Gastroesophageal sphincter (tissue), 3 donors: ENCODE results near the gene RHOG.

Source experiments
- POLR2A ChIP-seq, 2 donors: fragments of 450-650 bp; IDR thresholded peaks; one replicate each; pipeline ENCODE4 v1.6.1; 2017; ENCODE audit warnings: antibody characterized with exemption in 2 of 2, mild to moderate bottlenecking in 2 of 2, moderate library complexity in 1 of 2
- TF ChIP-seq, protein P1 (sequence below), 4 experiments: fragments of 200-600 bp in 2 of 4; fragments of 450-650 bp in 2 of 4; sonication (generic) in 1 of 4; IDR thresholded peaks; one replicate each; pipeline ENCODE4 v1.5.1; 2017 to 2019; ENCODE audit warnings: antibody characterized with exemption in 4 of 4, mild to moderate bottlenecking in 2 of 4, moderate library complexity in 2 of 4

DNA sequence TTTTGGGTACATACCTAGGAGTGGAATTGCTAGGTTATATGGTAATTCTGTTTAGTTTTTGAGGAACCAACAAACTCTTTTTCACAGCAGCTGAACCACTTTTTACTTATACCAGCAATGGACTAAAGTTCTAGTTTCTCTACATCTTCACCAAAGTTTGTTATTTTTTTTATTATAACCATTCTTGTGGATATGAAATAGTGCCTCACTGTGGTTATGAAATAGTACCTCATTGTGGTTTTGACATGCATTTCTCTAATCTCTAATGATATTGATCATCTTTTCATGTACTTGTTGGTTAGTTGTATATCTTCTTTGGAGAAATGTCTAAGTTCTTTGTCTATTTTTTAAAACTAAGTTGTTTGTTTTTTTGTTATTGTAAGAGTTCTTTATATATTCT lies 41.9 kb upstream of the RHOG start:
- TF ChIP-seq POLR2A (IDR thresholded peaks at IDR 0.05), result no peak
- TF ChIP-seq, protein P1, sequence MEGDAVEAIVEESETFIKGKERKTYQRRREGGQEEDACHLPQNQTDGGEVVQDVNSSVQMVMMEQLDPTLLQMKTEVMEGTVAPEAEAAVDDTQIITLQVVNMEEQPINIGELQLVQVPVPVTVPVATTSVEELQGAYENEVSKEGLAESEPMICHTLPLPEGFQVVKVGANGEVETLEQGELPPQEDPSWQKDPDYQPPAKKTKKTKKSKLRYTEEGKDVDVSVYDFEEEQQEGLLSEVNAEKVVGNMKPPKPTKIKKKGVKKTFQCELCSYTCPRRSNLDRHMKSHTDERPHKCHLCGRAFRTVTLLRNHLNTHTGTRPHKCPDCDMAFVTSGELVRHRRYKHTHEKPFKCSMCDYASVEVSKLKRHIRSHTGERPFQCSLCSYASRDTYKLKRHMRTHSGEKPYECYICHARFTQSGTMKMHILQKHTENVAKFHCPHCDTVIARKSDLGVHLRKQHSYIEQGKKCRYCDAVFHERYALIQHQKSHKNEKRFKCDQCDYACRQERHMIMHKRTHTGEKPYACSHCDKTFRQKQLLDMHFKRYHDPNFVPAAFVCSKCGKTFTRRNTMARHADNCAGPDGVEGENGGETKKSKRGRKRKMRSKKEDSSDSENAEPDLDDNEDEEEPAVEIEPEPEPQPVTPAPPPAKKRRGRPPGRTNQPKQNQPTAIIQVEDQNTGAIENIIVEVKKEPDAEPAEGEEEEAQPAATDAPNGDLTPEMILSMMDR (IDR thresholded peaks at IDR 0.05), result no peak
